ENCODE data around the gene FLCN. TPM values are rescaled to one million over a fixed set of nuclear protein-coding genes. Genes with fewer than 3 reads are reported as not detected.

The FLCN gene
- total and polyA plus RNA-seq, 2 donors (not counting 3 experiments of a cell fraction or from before 2014, with no cell fraction given), result 38.8 to 68.9 TPM

GRCh38 chr17:17201907-17202306, 35.1 kb downstream of the FLCN start:
- Histone ChIP-seq H2AFZ (ENCODE audit: low read depth, low read length) (no peak overlapping the region), H3K27ac (ENCODE audit: insufficient read depth, low read depth, low read length) (no peak overlapping the region), H3K79me2 (ENCODE audit: control insufficient read depth, insufficient read depth, low read length) (no peaks in the 10 kb centered on the region), H3K36me3 (ENCODE audit: control insufficient read depth in 2 of 2, extremely low read depth in 1 of 2, insufficient read depth in 2 of 2, low read length in 2 of 2) (no peaks in the 10 kb centered on the region), H3K4me1 (ENCODE audit: control insufficient read depth, extremely low read depth, insufficient read depth, low read length) (peaks cover 13% of the 10 kb centered on the region), H3K27me3 (ENCODE audit: control insufficient read depth in 2 of 2, insufficient read depth in 2 of 2, low read length in 2 of 2) (no peaks in the 10 kb centered on the region), H3K9ac (replicated peaks; ENCODE audit: extremely low read depth, insufficient read depth, low read length) (no peak overlapping the region), H4K20me1 (replicated peaks; ENCODE audit: control insufficient read depth, extremely low read depth, insufficient read depth, low read length) (no peaks in the 10 kb centered on the region), H3K4me2 (ENCODE audit: insufficient read depth, low read length) (no peak overlapping the region), H3K4me3 (replicated peaks in 1 of 3; ENCODE audit: insufficient read depth in 1 of 3, low read depth in 1 of 3, low read length in 3 of 3) (no peak overlapping the region), H3K9me3 (replicated peaks; ENCODE audit: control insufficient read depth, insufficient read depth, low read length) (no peaks in the 10 kb centered on the region), H3K9me1 (replicated peaks; ENCODE audit: control insufficient read depth, extremely low read depth, insufficient read depth, low read length) (no peaks in the 10 kb centered on the region)
- no TSS peak for BruUV-seq (replicated peaks)
- POLR2A ChIA-PET, result no interaction called here
- FAIRE-seq (no peak), DNase-seq (ENCODE audit: low read depth, low spot score) (no peak)
- dilution Hi-C loops (cut with MboI; ENCODE audit: extremely low pct_ligation_motif_present, low sequenced_read_pairs), result no loop called here
- CTCF ChIA-PET, result interaction anchor here (1.5 kb wide), 1 partner anchor 10 kb away, joined by 7 read pairs; no protein-coding TSS in a partner anchor
- no peak for TF ChIP-seq GATA2 (IDR thresholded peaks at IDR 0.05; ENCODE audit: insufficient read depth, insufficient read length, low read depth, low read length)
- no peak for TF ChIP-seq EZH2 (IDR thresholded peaks at IDR 0.05; ENCODE audit: borderline replicate concordance, low read depth, low read length, severe bottlenecking)
- TF ChIP-seq JUN (IDR thresholded peaks at IDR 0.05; ENCODE audit: borderline replicate concordance, insufficient read depth, insufficient read length, low read depth), result no peak
- TF ChIP-seq, protein P1, sequence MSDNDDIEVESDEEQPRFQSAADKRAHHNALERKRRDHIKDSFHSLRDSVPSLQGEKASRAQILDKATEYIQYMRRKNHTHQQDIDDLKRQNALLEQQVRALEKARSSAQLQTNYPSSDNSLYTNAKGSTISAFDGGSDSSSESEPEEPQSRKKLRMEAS (IDR thresholded peaks at IDR 0.05; ENCODE audit: insufficient read depth, insufficient read length), result no peak
- intact Hi-C loops (cut with micrococcal nuclease), result no loop called here

DNA sequence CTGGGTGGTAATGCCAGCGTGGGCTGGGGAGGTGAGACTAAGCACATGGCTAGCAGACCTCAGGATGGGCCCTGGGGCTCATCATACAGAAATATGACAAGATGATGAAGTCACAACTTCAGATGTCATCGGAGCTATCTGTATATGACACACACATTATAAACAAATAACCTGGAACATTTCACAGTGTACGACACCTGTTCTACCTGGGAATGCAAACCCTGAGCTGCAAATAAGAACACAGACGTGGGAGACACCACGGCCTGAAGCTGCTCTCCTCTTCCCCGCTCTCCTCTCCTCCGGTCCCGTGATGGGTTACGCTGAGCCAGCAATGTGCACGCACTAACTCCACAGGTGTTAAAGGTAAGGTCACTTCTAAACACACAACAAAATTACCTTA, 35.7 kb downstream of the FLCN start:
- Histone ChIP-seq H2AFZ (ENCODE audit: low read depth, low read length) (no peak overlapping the region), H3K27me3 (ENCODE audit: control insufficient read depth in 2 of 2, insufficient read depth in 2 of 2, low read length in 2 of 2) (no peaks in the 10 kb centered on the region), H3K9me3 (replicated peaks; ENCODE audit: control insufficient read depth, insufficient read depth, low read length) (no peaks in the 10 kb centered on the region), H3K79me2 (ENCODE audit: control insufficient read depth, insufficient read depth, low read length) (no peaks in the 10 kb centered on the region), H3K4me3 (replicated peaks in 1 of 3; ENCODE audit: insufficient read depth in 1 of 3, low read depth in 1 of 3, low read length in 3 of 3) (no peak overlapping the region), H3K4me1 (ENCODE audit: control insufficient read depth, extremely low read depth, insufficient read depth, low read length) (peaks cover 13% of the 10 kb centered on the region), H3K36me3 (ENCODE audit: control insufficient read depth in 2 of 2, extremely low read depth in 1 of 2, insufficient read depth in 2 of 2, low read length in 2 of 2) (no peaks in the 10 kb centered on the region), H3K9ac (replicated peaks; ENCODE audit: extremely low read depth, insufficient read depth, low read length) (no peak overlapping the region), H3K9me1 (replicated peaks; ENCODE audit: control insufficient read depth, extremely low read depth, insufficient read depth, low read length) (no peaks in the 10 kb centered on the region), H4K20me1 (replicated peaks; ENCODE audit: control insufficient read depth, extremely low read depth, insufficient read depth, low read length) (no peaks in the 10 kb centered on the region), H3K27ac (ENCODE audit: insufficient read depth, low read depth, low read length) (no peak overlapping the region), H3K4me2 (ENCODE audit: insufficient read depth, low read length) (no peak overlapping the region)
- BruUV-seq (replicated peaks), result no TSS peak
- no peak for DNase-seq (ENCODE audit: low read depth, low spot score)
- ChIA-PET CTCF (interaction anchor here (1.5 kb wide), 1 partner anchor 10 kb away, joined by 7 read pairs; no protein-coding TSS in a partner anchor), POLR2A (no interaction called here)
- TF ChIP-seq GATA2 (IDR thresholded peaks at IDR 0.05; ENCODE audit: insufficient read depth, insufficient read length, low read depth, low read length), result no peak
- TF ChIP-seq FOS (IDR thresholded peaks at IDR 0.05; ENCODE audit: borderline replicate concordance, insufficient read depth, low read length), result no peak
- TF ChIP-seq MYC (IDR thresholded peaks at IDR 0.05; ENCODE audit: low read depth, low read length), result no peak
- TF ChIP-seq POLR2A (IDR thresholded peaks at IDR 0.05; ENCODE audit: low read depth, low read length), result no peak
- no peak for TF ChIP-seq JUN (IDR thresholded peaks at IDR 0.05; ENCODE audit: borderline replicate concordance, insufficient read depth, insufficient read length, low read depth)
- no peak for TF ChIP-seq CTCF (IDR thresholded peaks at IDR 0.05; ENCODE audit: extremely low read depth in 1 of 2, insufficient read depth in 1 of 2, low read depth in 1 of 2, low read length in 2 of 2)
- TF ChIP-seq, protein P1 (IDR thresholded peaks at IDR 0.05; ENCODE audit: insufficient read depth, insufficient read length), result no peak
- TF ChIP-seq EZH2 (IDR thresholded peaks at IDR 0.05; ENCODE audit: borderline replicate concordance, low read depth, low read length, severe bottlenecking), result no peak
- intact Hi-C loops (cut with micrococcal nuclease) (no loop called here), dilution Hi-C loops (cut with MboI; ENCODE audit: extremely low pct_ligation_motif_present, low sequenced_read_pairs) (no loop called here)
- FAIRE-seq, result no peak
